Gastroesophageal sphincter (tissue), 3 donors: ENCODE data around the gene SENP8.

ENCODE experiments used
- POLR2A ChIP-seq, 2 donors: fragments of 450-650 bp; IDR thresholded peaks; one replicate each; pipeline ENCODE4 v1.6.1; 2017; ENCODE audit warnings: antibody characterized with exemption in 2 of 2, mild to moderate bottlenecking in 2 of 2, moderate library complexity in 1 of 2
- TF ChIP-seq, protein P1 (sequence below), 4 experiments: fragments of 200-600 bp in 2 of 4; fragments of 450-650 bp in 2 of 4; sonication (generic) in 1 of 4; IDR thresholded peaks; one replicate each; pipeline ENCODE4 v1.5.1; 2017 to 2019; ENCODE audit warnings: antibody characterized with exemption in 4 of 4, mild to moderate bottlenecking in 2 of 4, moderate library complexity in 2 of 4

DNA sequence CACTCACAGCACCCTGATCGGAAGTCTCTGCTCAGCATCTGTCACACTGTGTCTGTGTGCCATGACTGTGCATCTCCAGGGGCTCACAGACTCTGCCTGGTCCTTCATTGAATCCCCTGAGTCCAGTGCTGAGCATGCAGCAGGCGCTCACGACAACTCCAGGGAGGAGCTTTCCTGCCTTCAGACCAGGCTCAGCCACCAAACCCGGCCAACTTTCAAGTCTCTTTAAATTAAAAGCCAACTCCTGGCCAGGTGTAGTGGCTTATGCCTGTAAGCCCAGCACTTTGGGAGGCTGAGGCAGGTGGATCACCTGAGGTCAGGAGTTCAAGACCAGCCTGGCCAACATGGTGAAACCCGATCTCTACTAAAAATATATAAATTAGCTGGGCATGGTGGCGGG, 55.2 kb downstream of the SENP8 start:
- TF ChIP-seq, protein P1, sequence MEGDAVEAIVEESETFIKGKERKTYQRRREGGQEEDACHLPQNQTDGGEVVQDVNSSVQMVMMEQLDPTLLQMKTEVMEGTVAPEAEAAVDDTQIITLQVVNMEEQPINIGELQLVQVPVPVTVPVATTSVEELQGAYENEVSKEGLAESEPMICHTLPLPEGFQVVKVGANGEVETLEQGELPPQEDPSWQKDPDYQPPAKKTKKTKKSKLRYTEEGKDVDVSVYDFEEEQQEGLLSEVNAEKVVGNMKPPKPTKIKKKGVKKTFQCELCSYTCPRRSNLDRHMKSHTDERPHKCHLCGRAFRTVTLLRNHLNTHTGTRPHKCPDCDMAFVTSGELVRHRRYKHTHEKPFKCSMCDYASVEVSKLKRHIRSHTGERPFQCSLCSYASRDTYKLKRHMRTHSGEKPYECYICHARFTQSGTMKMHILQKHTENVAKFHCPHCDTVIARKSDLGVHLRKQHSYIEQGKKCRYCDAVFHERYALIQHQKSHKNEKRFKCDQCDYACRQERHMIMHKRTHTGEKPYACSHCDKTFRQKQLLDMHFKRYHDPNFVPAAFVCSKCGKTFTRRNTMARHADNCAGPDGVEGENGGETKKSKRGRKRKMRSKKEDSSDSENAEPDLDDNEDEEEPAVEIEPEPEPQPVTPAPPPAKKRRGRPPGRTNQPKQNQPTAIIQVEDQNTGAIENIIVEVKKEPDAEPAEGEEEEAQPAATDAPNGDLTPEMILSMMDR (IDR thresholded peaks at IDR 0.05), result no peak
- TF ChIP-seq POLR2A (IDR thresholded peaks at IDR 0.05), result no peak
